ENCODE data around the gene FIGNL2.

GRCh38 chr12:51873251-51873994 is 24.9 kb upstream of the FIGNL2 start:
- TF ChIP-seq, protein P1, sequence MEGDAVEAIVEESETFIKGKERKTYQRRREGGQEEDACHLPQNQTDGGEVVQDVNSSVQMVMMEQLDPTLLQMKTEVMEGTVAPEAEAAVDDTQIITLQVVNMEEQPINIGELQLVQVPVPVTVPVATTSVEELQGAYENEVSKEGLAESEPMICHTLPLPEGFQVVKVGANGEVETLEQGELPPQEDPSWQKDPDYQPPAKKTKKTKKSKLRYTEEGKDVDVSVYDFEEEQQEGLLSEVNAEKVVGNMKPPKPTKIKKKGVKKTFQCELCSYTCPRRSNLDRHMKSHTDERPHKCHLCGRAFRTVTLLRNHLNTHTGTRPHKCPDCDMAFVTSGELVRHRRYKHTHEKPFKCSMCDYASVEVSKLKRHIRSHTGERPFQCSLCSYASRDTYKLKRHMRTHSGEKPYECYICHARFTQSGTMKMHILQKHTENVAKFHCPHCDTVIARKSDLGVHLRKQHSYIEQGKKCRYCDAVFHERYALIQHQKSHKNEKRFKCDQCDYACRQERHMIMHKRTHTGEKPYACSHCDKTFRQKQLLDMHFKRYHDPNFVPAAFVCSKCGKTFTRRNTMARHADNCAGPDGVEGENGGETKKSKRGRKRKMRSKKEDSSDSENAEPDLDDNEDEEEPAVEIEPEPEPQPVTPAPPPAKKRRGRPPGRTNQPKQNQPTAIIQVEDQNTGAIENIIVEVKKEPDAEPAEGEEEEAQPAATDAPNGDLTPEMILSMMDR (conservative IDR thresholded peaks at IDR 0.05): no peak
- no peak for TF ChIP-seq ZFX (IDR thresholded peaks at IDR 0.05)
